ENCODE data around the gene MGAT5.

GRCh38 chr2:134445985-134446382, 192.1 kb downstream of the MGAT5 start:
- no peak for TF ChIP-seq CTCF (IDR thresholded peaks at IDR 0.05)
- TF ChIP-seq JUN (CRISPR knock-in tag; IDR thresholded peaks at IDR 0.05), result no peak
- no peak for TF ChIP-seq ZNF138 (CRISPR knock-in tag; conservative IDR thresholded peaks at IDR 0.05)
- no peak for TF ChIP-seq NR2C2 (CRISPR knock-in tag; IDR thresholded peaks at IDR 0.05)
- no peak for TF ChIP-seq FOXP1 (CRISPR knock-in tag; IDR thresholded peaks at IDR 0.05; ENCODE audit: borderline replicate concordance)
